ENCODE data around the gene PCAT6. TPM values are rescaled to one million over a fixed set of nuclear protein-coding genes. Genes with fewer than 3 reads are reported as not detected.

PCAT6 gene
- total RNA-seq, 4 donors from 2014 or later: not detected

DNA sequence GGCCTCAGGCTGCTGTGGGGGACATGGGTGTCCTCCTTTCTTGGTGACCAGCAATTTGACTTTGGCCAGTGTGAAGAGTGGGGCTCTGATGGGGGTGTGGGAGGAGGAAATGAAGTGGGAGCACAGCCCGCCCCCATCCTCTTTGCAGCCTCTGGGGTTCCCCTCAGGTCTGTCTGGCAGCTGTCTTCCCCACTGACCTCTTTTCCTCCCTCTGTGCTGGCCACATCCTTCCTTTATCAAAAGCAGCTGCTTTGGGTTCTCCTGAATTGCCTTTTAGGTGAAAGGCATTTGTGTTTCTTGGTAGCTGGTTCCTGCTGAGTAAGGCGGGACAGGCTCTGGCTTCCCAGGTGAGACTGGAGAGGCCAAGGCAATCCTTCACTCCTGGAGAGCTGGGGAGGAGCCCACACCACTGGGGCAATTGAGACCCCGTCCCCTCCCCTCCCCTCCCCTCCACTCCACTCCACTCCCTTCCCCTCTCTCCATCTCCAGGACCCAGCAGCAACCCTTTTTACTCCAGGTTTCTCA is 24.9 kb downstream of the PCAT6 start:
- no peak for DNase-seq (ENCODE audit: extremely low spot score)
- Histone ChIP-seq H3K27me3 (peaks cover 0 to 4% (median 0%) of the 10 kb centered on the region in 4 donors), H3K4me1 (no peaks in the 10 kb centered on the region), H3K4me3 (no peak overlapping the region), H3K27ac (replicated peaks in 1 of 4) (no peak overlapping the region), H3K36me3 (no peaks in the 10 kb centered on the region), H3K9me3 (no peaks in the 10 kb centered on the region)
- WGBS: 73% methylated on average over 2 of the region's 3 CpGs
- TF ChIP-seq POLR2AphosphoS5 (IDR thresholded peaks at IDR 0.05) (no peak), POLR2A (IDR thresholded peaks at IDR 0.05; ENCODE audit: low read depth) (no peak), EP300 (IDR thresholded peaks at IDR 0.05) (no peak)
- TF ChIP-seq, protein P1, sequence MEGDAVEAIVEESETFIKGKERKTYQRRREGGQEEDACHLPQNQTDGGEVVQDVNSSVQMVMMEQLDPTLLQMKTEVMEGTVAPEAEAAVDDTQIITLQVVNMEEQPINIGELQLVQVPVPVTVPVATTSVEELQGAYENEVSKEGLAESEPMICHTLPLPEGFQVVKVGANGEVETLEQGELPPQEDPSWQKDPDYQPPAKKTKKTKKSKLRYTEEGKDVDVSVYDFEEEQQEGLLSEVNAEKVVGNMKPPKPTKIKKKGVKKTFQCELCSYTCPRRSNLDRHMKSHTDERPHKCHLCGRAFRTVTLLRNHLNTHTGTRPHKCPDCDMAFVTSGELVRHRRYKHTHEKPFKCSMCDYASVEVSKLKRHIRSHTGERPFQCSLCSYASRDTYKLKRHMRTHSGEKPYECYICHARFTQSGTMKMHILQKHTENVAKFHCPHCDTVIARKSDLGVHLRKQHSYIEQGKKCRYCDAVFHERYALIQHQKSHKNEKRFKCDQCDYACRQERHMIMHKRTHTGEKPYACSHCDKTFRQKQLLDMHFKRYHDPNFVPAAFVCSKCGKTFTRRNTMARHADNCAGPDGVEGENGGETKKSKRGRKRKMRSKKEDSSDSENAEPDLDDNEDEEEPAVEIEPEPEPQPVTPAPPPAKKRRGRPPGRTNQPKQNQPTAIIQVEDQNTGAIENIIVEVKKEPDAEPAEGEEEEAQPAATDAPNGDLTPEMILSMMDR (IDR thresholded peaks at IDR 0.05): no peak
- intact Hi-C loops (cut with DNase I): no loop called here

DNA sequence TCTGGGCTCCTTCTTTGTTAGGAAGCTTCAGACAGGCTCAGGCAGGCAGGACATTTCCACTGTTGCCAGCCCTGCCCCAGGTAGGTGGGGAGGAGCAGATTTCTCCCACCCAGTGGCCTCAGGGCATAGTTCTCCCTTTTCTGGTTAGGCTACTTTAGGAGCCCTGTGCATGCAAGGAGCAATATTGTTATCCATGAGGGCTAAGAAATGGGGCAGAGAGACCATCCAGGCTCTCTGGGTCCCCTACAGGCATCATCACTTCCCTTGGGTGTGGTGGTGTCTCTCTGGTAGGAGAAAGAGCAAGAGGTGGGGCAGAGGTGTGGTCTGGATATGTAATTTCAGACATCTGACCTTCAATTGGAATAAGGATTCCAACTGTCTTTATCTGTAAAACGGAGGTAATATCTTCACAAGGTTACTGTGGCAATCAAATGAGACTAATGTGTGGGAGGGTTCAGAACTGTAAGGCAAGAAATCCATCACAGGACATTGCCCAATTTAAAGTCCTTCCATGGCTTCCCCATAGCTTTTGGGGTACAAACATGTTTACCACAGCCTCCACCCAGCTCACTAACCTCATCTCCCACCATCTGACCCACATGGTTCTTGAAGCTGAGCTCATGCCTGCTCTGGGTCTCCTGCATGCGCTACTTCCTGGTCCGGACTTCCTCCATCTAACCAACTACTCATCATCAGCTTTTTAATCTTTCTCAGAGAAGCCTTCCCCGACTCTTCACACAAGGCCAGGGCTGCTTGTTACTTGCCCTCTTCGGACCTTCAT is 26.1 kb downstream of the PCAT6 start:
- intact Hi-C loops (cut with DNase I): no loop called here
- Histone ChIP-seq H3K9me3 (no peaks in the 10 kb centered on the region), H3K36me3 (no peaks in the 10 kb centered on the region), H3K27ac (replicated peaks in 1 of 4) (no peak overlapping the region), H3K27me3 (peaks cover 0 to 6% (median 0%) of the 10 kb centered on the region in 4 donors), H3K4me3 (no peak overlapping the region), H3K4me1 (no peaks in the 10 kb centered on the region)
- DNase-seq (ENCODE audit: extremely low spot score): no peak
- WGBS: 76% methylated on average over 5 of the region's 5 CpGs
- TF ChIP-seq EP300 (IDR thresholded peaks at IDR 0.05): no peak
- TF ChIP-seq, protein P1 (IDR thresholded peaks at IDR 0.05): no peak
- no peak for TF ChIP-seq POLR2AphosphoS5 (IDR thresholded peaks at IDR 0.05)
- no peak for TF ChIP-seq POLR2A (IDR thresholded peaks at IDR 0.05; ENCODE audit: low read depth)

DNA sequence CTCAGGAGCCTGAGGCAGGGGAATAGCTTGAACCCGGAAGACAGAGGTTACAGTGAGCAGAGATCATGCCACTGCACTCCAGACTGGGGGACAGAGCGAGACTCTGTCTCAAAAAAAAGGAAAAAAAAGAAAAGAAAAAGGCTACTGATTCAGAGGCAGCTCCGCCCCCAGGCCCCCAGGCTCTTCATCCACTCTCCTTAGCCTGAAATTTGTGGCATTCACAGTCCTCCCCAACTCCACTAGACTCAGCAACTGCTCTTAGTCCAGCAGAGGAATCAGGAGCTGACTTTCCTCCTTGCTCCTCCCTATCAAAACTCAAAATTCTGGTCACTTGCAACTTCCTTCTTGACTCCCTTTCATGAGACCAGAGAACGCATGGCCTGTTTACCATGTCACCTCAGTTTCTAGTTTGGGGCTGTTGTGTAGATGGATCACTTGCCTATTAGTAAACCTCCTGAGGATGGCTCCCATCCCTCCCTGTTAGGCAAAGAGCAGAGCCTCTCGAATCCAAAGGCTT is 27.1 kb downstream of the PCAT6 start:
- no peak overlapping the region for H3K27ac ChIP-seq (replicated peaks in 1 of 4)
- intact Hi-C loops (cut with DNase I): no loop called here

DNA sequence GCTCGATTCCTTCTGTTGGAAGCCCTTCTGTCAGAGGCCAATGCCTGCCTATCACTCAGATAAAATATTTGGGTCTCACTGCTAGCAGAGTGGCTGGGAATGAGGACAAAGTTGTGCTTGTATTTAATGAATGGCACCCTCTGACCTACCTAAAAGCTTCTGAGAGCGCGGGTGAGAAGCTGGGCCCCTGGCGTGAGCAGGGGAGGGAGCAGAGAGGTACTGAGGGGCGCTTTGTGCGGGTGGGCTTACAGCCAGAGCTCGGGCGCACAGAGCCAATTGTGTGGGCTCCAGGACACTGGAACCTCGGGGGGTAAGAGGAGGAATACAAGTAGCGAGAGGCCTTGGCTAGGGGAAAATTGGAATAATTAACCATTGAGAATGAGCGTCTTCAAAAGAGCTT is 32.3 kb downstream of the PCAT6 start:
- no peak for TF ChIP-seq EP300 (IDR thresholded peaks at IDR 0.05)
- no peak for TF ChIP-seq POLR2AphosphoS5 (IDR thresholded peaks at IDR 0.05)
- TF ChIP-seq, protein P1 (IDR thresholded peaks at IDR 0.05): no peak
- TF ChIP-seq POLR2A (IDR thresholded peaks at IDR 0.05; ENCODE audit: low read depth): no peak
- H3K4me1 ChIP-seq: no peaks in the 10 kb centered on the region
- H3K4me3 ChIP-seq: no peak overlapping the region
- DNase-seq (ENCODE audit: extremely low spot score): no peak
- 88% methylated on average over 11 of the region's 11 CpGs for WGBS
- intact Hi-C loops (cut with DNase I): no loop called here
- peaks cover 0 to 6% (median 0%) of the 10 kb centered on the region in 4 donors for H3K27me3 ChIP-seq
- no peak overlapping the region for H3K27ac ChIP-seq (replicated peaks in 1 of 4)
- H3K36me3 ChIP-seq: no peaks in the 10 kb centered on the region
- H3K9me3 ChIP-seq: no peaks in the 10 kb centered on the region

More for the DNA sequence above, 27.1 kb downstream of the PCAT6 start:
- Histone ChIP-seq H3K9me3 (no peaks in the 10 kb centered on the region), H3K4me3 (no peak overlapping the region), H3K36me3 (no peaks in the 10 kb centered on the region), H3K4me1 (no peaks in the 10 kb centered on the region), H3K27me3 (peaks cover 0 to 6% (median 0%) of the 10 kb centered on the region in 4 donors)
- WGBS: 76% methylated on average over 5 of the region's 5 CpGs
- DNase-seq (ENCODE audit: extremely low spot score): no peak
- TF ChIP-seq POLR2AphosphoS5 (IDR thresholded peaks at IDR 0.05): no peak
- TF ChIP-seq POLR2A (IDR thresholded peaks at IDR 0.05; ENCODE audit: low read depth): no peak
- TF ChIP-seq EP300 (IDR thresholded peaks at IDR 0.05): no peak

DNA sequence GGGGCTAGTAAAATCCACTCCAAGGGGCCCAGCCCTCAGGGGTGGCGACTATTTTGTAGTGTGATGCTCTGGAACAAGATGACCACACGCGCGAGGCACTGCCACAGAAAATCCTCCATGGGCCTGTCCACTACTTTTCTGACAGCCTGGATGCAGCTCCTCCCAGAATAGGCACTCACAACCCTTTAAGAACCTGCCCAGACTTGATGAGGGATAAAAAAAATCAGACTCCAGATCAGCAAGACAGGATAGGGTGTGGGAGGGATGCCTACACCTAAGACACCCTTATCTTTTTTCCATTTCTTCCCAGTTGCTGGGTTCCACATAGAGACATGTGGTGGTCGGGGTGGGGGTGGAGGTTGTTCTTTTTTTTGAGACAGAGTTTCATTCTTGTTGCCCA is 33.5 kb downstream of the PCAT6 start:
- Histone ChIP-seq H3K36me3 (no peaks in the 10 kb centered on the region), H3K4me3 (no peak overlapping the region), H3K27me3 (peaks cover 0 to 6% (median 0%) of the 10 kb centered on the region in 4 donors), H3K9me3 (no peaks in the 10 kb centered on the region), H3K4me1 (no peaks in the 10 kb centered on the region), H3K27ac (replicated peaks in 1 of 4) (no peak overlapping the region)
- no peak for DNase-seq (ENCODE audit: extremely low spot score)
- 96% methylated on average over 5 of the region's 5 CpGs for WGBS
- TF ChIP-seq EP300 (IDR thresholded peaks at IDR 0.05) (no peak), POLR2A (IDR thresholded peaks at IDR 0.05; ENCODE audit: low read depth) (no peak), POLR2AphosphoS5 (IDR thresholded peaks at IDR 0.05) (no peak)
- TF ChIP-seq, protein P1 (IDR thresholded peaks at IDR 0.05): no peak
- intact Hi-C loops (cut with DNase I): no loop called here
